Measurements from ENCODE around the gene LDLRAD3. TPM values are rescaled to one million over a fixed set of nuclear protein-coding genes. Genes with fewer than 3 reads are reported as not detected.

Gene LDLRAD3
- total RNA-seq, 1 donor from 2014 or later: 10.9 TPM

DNA sequence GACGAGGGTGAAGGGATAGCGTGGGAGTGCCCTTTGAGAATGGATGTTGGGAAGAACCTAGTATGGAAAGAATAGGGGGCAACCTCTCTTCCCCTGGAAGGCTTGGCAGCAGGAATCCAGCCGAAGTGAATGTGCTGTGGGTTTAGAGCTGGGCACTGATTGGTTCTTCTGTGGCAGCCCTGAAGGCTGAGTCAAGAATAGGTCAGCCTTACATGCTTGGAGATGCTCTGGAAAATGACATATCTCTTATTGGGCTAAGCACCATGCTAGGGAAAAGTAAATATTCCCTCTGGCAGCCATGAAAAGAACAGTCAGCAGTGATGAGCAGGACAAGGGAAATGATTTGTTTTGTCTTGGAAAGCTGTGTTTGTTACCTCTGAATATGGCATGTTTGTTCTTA, 195.9 kb downstream of the LDLRAD3 start:
- DNase-seq: no peak

DNA sequence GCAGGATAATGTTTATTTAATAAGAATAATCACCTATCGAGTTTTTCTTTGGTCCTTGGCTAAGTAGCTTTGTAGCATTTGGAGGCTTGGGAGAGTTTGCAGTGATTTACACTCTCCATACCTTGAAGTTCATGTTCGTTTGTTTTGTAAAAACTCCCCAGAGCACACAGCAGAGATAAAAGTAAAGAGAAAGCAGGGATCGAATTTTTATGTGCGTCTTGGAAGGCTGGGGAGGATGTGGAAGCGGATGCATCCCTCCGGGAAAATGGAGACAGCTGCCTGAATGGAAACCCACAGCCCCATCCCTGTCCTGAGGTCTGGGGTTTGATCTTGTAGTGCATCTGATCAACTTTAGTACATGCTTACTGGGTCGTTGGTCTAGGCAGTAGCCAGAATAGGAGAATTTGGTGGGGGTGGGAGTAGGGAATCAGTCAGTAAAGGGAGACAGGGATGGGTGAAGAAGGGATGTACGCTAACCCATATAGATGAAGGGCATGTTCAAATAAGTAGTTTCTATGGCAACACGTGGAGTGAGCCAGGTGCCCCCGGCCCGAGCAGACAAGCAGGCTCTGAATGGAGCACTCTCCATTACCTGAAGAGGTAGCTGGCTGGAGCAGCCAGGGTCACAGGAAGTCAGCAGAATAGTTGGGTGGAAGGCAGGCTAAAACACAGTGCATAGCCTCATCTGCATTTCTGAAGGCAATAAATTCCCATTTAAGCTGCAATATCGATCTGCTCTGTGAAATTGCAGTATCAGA, 197.5 kb downstream of the LDLRAD3 start:
- no peak for DNase-seq

DNA sequence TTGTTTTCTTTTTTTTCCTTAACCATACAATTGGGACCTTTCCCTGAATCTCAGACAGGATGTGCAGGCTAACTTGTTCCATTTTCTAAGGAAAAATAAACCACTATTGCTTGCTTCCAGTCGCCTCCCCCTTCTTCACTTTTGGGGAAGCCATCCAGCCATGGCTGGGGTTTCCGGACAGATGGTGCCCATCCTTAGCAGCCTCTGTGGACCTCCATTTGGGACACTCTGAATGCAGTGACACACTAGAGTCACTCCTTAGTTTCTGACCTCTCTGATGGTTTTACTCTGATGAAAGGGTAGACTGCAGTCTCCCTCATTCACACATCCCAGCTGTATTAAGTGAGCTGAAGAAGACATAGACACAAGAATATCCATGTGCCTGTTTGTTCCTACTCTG, 198.1 kb downstream of the LDLRAD3 start:
- DNase-seq: no peak

DNA sequence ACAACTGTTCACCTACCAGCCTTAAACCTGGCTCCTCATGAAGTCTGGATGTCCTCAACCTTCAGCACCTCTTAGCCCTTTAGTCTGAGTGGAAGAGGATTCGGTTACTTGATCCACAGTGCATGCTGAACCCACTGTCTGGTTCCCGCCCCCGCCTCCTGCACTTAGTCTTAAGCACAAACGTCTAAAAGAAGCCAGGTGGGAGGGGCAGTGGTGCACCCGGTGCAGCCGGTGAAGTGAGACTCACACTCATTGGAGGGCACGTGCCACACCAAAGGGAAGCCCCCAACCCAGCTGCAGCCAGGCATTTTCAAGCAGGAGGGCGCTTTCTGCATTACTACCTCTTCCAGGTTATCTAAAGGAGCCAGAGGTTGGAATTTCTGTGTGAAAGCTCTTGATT, 198.6 kb downstream of the LDLRAD3 start:
- DNase-seq: no peak

DNA sequence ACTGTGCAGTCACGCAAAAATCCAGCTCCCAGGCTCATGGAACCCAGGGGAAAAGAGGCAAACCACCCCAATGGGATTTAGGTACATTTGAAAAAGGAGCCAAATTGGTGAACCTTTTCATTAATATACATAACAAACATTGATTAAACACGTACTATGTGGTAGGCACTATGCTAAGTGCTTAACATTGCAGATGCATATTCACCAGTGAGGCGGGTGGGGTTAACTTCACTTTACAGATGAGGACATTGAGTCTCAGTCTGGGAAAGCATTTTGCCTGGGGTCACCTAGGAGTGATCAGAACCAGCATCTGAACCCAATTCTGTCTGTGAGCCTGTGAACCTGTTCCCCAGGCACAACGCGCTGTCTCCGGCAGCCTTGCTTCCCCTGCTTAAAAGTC, 199.0 kb downstream of the LDLRAD3 start:
- DNase-seq: no peak

DNA sequence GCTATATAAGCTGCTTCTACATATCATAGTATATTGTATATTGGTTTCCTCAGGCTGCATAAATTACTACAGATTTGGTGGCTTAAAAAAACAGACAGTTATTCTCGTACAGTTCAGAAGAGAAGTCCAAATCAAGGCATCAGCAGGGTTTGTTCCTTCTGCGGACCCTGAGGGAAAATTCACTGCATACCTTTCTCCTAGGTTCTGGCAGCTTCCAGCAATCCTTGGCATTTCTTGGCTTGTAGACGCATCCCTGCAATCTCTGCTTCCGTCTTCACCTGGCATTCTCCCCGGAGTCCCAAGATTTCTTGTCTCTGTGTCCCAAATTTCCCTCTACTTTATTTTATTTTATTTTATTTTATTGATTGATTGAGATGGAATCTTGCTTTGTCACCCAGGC, 202.6 kb downstream of the LDLRAD3 start:
- no peak for DNase-seq

DNA sequence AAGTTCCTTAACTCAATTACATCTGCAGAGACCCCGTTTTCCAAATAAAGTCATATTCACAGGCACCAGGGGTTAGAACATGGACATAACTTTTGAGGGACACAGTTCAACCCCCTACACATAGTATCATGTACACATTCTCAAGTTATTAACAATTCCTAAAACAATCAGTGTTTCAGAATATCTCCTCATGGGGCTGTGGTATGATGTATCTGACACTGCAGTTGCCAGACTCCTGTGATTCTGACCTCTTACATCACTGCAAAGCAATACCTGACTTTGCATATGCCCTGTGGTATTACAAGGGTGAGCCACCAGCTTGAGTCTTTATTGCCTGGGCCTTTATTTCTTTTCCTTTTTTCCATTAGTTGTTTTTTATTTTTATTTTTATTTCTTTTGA, 203.6 kb downstream of the LDLRAD3 start:
- no peak for DNase-seq

DNA sequence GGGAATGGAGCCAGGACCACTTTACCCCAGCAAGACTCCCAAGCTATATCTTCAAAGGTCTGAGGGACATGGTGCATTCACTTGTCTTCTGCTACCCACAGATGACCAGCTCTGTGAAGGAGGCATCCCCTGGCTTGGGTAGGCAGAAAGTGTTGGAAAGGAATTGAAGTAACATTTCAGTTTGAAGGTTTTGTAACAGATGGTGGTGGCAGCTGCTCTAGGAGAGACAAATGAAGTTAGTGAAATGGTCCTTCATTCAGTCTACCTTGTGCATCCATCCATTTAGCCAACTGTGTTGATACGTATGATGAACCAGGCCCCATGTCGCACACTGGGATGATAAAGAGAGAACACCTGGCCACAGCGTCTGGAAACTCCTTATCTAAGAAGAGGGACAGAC, 204.8 kb downstream of the LDLRAD3 start:
- DNase-seq: no peak

DNA sequence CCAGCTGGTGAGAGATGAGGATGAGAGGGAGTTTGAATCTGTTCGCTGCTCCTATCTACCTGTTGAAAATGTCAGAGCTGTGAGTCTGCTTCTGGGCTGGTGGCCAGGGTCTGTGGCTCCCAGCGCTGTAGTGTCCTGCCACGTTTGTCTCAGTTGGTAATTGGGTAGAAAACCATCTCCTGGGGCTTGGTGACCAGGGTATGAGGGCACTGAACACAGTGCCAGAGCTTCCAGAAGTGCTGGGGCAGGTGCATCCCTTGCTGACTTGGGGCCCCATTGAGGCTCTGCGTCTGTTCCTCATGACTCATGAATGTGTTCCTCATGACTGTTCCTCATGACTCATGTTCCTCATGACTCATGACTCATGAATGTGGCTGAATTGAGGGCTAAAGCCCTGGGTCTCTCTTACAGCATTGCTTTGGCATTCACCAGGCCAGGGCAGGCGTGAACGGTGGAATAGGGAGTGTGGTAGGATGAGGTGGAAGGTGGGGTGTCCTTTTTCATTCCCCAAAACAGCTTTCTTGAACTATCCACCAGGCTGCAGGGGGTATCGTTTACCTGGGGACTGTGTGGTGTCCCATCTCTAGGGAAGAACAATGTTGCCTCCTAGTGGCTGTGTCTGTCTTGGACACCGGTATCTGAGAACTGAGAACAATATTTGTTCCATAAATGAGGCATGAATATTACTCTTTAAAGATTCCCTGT, 205.8 kb downstream of the LDLRAD3 start:
- DNase-seq: peak; percentile 63

DNA sequence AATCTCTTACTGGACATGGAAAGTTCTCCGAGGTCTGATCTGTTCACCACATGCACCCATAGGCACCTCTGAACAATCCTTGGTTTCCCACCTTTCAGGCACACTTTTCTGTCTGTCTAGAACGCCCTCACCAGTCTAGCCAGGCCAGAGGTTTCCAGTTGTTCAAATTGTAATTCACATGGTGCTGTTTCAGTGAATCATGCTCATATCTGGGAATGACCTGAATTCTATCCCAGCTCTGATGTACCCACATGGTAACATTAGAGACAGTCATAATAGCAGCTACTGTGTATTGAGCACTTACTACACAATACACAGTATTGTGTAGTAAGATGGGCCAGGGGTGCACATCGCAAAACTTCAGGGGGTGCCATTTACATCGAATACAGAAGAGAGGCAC, 207.1 kb downstream of the LDLRAD3 start:
- DNase-seq: no peak

DNA sequence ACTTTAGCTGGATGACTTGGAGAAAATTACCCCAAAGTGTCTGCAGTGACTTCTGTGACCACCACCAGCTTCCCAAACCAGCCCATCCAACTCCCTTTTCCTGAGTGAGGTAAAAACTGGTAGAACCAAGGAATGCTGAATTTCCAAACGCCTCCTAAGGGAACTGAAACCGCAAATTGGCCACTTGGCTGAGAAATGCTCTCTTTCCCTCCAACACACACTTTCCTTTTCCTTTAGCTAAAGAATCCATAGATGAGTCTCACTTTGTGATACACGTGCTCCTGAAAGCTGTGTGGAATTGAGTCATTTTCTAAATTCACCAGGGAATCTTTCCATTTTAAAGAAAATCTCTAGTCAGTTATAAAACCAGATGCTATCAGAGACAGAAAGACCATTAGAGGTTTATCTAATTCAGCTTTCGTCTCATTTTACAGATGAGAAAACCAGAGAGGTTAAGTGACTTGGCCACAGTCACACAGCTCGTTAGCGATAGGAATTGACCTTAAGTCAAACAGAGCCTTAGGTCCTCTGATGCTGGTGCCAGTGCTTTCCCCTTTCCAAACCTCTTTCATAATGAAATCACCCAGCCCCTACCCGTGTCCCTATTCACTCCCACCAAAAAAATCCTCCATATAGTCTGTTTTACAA, 208.2 kb downstream of the LDLRAD3 start:
- DNase-seq: no peak

DNA sequence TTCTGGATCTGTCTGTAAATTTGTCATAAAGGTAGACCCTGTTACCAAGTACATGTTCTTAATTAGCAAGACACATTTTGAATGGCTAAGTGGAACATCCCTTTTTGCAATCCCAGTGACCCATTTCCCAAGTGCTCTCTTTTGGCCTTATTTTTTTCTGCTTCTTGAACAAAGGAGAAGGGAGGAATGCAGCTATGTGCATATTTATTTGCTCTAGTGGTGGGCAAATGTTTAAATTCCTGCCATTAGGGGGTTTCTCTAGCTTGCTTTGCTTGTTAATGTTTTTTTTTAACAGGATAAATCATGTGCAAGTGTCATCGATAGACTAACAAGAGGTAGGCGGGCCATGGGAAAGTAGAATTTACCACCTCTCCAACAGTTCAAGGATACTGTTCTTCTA, 209.7 kb downstream of the LDLRAD3 start:
- no peak for DNase-seq

DNA sequence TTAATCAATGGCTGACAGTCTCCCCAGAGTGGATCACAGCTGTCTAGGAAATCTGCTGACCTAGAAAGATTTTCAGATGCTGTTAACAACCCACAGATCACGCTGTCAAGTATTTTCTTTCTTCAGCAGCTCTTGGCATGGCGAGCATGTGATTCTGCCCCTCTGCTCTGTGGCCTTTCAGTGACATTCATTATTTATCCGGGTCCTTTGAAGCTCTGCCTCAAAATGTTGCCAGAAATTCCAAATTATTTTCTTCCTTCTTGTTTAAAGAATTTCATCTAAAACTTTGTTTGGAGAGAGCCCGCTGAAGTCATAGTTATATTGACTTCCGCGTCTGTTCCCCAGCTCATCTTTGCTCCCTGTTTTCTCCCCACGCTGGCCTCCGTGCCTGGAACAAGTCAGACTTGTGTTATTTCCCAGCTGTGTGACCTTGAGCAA, 211.3 kb downstream of the LDLRAD3 start:
- DNase-seq: no peak

DNA sequence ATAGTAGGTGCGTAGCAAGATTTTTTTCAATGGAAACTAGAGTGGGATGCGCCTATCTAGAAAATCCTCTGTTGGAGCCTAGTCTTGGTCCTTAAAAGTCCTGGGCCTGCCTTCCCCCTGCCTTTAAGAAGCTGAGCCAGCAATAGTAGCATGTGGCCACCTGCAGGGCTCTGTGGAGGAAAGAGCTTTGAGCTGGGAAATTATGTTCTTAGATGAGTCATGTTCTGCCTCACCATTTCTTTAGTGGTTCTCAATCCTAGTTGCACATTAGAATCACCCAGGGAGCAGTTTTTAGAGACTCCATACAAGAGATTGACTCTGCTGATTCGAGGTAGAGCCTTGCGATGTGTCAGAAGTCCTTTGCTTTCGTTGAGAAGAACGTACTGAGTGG, 211.9 kb downstream of the LDLRAD3 start:
- no peak for DNase-seq

DNA sequence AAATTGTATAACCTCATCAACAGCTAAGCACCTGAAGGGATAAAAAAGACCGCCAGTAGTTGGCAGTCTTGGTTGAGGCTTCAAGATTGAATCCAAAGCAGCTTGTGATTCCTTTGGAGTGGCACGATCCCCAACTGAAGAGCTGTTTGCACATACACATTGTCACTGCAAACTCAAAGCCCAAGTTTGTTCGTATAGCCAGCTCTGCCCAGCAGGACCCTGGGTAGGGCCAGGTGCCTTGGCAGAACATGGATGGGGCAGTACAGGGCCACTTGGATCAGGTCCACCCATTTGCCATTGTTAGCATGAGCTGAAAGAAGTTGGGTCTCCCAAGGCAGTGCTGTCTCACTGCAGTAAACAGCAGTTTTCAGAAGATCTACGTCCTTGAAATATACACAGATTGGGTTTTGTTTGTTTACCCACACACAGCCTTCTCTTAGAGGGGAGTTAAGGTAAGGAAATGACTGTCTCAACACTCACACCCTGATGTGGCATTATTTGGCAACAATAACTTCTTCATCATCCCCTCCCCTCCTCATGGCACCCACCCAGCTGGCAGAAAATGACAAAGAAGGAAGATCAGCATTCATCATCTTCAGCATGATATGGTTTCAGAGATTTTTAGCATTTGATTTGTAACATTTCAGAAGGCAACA, 212.4 kb downstream of the LDLRAD3 start:
- DNase-seq: no peak

DNA sequence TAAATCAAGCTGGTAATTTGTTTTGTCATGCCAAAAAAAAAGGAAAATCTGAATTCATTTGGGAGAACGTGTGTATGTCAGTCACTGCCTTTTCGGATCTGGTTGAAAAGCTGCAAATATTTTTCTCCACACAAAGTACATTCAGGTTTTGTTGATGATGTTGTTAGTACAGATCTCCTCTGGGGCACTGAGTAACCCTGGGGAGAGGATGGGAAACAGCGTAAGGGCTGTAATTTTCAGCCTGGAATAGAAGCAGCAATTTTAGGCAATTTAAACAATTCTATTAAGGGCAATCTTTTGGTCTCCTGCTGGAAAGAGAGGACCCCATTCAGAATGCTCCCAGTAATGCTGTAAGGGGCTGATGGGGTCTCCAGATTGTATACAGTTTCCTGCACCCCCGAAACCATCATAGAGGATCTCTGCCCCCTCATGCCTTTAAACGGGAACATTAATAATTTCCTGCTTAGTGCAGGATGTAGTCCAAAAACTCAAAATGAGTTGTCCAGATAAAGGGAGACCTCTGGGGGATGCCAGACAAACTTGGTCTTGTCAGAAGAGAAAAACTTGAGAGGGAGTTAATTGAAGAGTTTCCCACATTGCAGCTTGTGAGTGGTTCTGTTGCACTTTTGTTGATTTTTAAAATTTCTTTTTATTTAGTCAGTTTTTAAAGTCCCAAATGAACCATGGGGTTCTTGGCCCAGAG, 213.1 kb downstream of the LDLRAD3 start:
- no peak for DNase-seq

DNA sequence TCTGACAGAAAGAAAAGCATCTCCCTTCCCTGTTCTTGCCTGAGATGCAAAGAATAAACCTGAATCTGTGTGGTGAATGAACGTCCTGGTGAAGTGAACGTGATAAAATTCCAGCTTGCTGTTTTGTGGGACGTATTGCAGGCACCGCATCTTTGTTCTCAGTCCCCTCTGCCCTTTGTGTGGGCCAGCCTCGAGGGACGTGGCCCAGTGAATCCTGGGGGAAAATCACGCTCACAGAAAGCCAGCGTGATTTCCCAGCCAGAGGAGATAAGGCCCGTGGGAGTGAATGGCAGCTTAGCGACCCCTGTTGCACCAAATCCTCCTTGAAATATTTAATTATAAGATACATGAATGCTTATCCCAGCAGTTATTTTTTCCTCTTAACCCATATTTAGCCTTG, 216.2 kb downstream of the LDLRAD3 start:
- no peak for DNase-seq

DNA sequence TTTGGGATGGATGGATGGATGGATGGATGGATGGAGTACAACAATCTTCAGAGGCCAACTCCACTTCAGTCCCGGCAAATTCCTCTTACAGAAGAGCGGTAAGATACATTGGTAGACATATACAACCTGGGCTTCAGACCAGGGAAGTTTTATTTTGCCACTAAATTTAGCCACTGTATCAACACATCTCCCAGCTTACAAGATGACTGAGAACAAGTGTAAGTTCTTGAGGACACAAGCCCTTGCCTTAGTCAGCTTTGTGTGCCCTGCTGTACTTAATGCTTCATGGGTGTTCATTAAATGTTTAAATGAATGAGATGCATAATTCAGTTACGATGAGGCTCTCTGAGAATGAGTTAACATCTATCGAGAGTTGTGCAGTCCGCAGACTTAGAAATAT, 217.7 kb downstream of the LDLRAD3 start:
- no peak for DNase-seq

DNA sequence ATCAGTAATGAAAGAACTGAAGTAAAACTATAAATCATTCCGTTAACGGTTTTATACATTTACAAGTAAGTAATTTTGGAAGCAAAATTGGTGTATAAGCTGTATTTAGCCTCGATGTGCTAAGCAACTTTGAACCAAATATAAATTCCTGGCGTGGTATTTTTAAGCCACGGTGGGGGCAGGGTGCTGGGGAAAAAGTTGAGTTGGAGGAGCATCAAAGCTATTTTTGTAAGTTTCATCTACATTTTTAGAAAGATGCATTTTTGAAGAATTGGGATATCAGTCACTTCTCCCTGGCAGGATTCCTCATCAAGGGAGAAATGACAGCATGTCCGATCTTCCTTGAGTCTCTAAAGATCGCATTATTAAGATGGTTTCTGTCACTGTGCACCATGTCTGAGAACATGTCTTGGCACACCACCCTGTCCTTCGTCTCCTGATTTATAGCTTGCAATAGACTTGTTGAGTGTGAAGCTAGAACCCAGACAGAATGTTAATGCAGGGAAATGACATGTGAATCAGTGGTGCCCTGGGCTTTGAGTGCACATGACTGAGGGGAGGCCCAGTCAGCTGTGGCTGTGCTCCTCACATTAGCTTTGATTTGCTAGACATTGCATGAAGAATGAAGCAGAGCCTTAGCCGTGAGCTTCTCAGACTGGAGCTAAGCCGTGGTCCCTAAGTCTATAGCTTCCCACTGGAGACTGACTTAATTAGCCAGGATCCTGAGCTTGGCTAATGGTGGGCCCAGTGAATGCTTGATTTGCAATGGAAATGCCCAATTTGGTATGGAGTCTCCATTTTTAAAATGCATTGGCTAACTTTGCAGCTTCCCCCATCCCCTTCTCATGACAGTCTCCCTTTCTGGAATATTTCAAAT, 218.4 kb downstream of the LDLRAD3 start:
- DNase-seq: no peak

DNA sequence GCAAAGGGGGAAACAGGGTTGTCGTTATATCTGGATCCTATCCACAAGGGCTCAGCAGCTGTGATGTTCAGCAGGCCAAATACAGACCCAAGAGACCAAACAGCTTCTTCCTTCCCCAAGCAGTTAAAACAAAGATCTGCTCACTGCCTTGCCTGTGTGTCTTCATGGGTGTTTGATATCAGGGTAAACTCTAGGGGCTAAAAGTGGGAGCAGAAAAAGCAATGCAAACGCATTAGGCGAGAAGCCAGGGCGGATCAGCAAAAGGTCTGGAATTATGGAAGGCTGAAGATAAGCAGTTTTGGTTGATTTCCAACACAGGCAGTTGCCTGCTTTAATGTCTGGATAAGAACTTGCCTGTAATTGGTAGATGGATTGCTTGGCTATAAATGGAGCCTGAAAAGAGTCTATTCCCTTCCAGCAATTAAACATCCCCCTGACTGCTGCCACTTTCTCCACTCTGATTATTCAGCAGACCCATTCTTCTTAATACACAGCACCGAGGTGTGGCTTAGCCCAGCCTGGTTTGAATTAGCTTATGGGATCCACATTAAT, 219.1 kb downstream of the LDLRAD3 start:
- DNase-seq: peak; percentile 95
